Chondrocyte (in vitro differentiated cells): ENCODE data around the gene RPA3. TPM values are rescaled to one million over a fixed set of nuclear protein-coding genes. Genes with fewer than 3 reads are reported as not detected.

ENCODE experiments used
- DNase-seq: peaks from one replicate; pipeline ENCODE4 v3.0.0; 2021; ENCODE audit warnings: mixed read lengths, low spot score
- H3K27ac Mint-ChIP-seq: one replicate; pipeline ENCODE4 v1.8.0; 2021; ENCODE audit warnings: mild to moderate bottlenecking, moderate library complexity, mixed read lengths; ENCODE audit not compliant: unreplicated experiment
- H3K27me3 Mint-ChIP-seq: 2 replicates; pipeline ENCODE4 v1.8.0; 2021; ENCODE audit warnings: low read depth, mixed read lengths
- H3K36me3 Mint-ChIP-seq: 2 replicates; pipeline ENCODE4 v1.8.0; 2021; ENCODE audit warnings: low read depth, mixed read lengths
- H3K4me1 Mint-ChIP-seq: 2 replicates; pipeline ENCODE4 v1.8.0; 2021; ENCODE audit warnings: low read depth, mild to moderate bottlenecking, mixed read lengths
- H3K4me3 Mint-ChIP-seq: one replicate; pipeline ENCODE4 v1.8.0; 2021; ENCODE audit warnings: mild to moderate bottlenecking, moderate library complexity, mixed read lengths; ENCODE audit not compliant: unreplicated experiment
- H3K9me3 Mint-ChIP-seq: 2 replicates; pipeline ENCODE4 v1.8.0; 2021; ENCODE audit warnings: low read depth, mixed read lengths
- CTCF ChIP-seq: fragments of 200-600 bp; sonication (generic); IDR thresholded peaks from 2 replicates; pipeline ENCODE4 v1.5.0; 2021; ENCODE audit warnings: antibody characterized with exemption, mild to moderate bottlenecking, moderate library complexity
- total RNA-seq: library from RNA; stranded (reverse); gene quantifications from 3 replicates; pipeline ENCODE4 v1.2.1, GENCODE V29; 2021

Gene RPA3
- total RNA-seq, 1 donor from 2014 or later, result 8.3 TPM

DNA sequence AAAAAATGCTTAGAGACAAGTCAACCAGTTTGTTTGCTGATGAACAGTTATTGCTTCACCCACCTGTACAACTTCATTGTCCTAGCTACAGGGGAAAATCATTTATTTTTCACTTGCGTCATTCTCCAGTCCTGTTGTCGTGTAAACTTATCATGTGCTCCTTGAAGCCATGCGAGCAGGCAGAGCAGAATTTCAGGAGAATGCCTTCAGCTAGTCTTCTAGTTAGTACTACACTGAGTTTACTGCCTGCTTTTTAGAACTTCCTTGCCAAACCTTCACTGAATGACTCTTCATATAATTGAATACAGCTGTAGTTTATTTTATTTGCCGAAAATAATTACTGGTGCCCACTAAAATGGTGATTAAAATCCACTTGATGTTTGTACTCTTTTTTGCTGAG is 15.6 kb downstream of the RPA3 start:
- no peak for TF ChIP-seq CTCF
- DNase-seq, result no peak
- Mint-ChIP-seq H3K4me3 (no peak overlapping the region), H3K36me3 (no peaks in the 10 kb centered on the region), H3K4me1 (peaks cover 38% of the 10 kb centered on the region), H3K27ac (no peak overlapping the region), H3K9me3 (no peaks in the 10 kb centered on the region), H3K27me3 (no peaks in the 10 kb centered on the region)

GRCh38 chr7:7701527-7701926 is 16.9 kb downstream of the RPA3 start:
- Mint-ChIP-seq H3K27ac (no peak overlapping the region), H3K4me1 (peaks cover 39% of the 10 kb centered on the region)
- no peak for TF ChIP-seq CTCF

GRCh38 chr7:7699970-7700369 is 18.4 kb downstream of the RPA3 start:
- TF ChIP-seq CTCF, result no peak
- Mint-ChIP-seq H3K27me3 (no peaks in the 10 kb centered on the region), H3K9me3 (no peaks in the 10 kb centered on the region), H3K27ac (no peak overlapping the region), H3K36me3 (no peaks in the 10 kb centered on the region), H3K4me3 (no peak overlapping the region), H3K4me1 (peaks cover 42% of the 10 kb centered on the region)
- no peak for DNase-seq

More at GRCh38 chr7:7701527-7701926, 16.9 kb downstream of the RPA3 start:
- DNase-seq, result no peak
- Mint-ChIP-seq H3K9me3 (no peaks in the 10 kb centered on the region), H3K27me3 (no peaks in the 10 kb centered on the region), H3K36me3 (no peaks in the 10 kb centered on the region), H3K4me3 (no peak overlapping the region)

DNA sequence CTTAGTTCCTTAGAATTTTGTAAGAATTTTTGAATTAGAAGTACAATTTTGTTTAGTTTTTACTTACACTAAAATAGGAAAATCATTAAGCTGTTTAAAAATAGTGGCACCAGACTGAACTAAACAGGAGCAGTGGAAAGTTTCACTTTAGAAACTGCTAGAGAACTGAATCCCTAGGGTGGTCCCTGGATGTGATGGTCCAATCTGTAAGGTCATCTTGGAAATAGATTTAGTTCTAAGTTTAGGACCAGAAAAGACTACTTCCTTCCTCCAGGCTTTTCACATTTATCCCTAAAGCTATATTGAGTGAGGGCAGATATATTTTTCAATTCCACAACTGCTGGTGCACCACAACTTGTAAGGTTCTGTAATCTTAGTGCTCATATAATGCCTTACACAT is 19.0 kb downstream of the RPA3 start:
- H3K9me3 Mint-ChIP-seq, result peaks cover 5% of the 10 kb centered on the region
- DNase-seq, result no peak
- TF ChIP-seq CTCF, result no peak
- H3K4me1 Mint-ChIP-seq, result peaks cover 46% of the 10 kb centered on the region
- no peaks in the 10 kb centered on the region for H3K27me3 Mint-ChIP-seq
- H3K36me3 Mint-ChIP-seq, result no peaks in the 10 kb centered on the region
- no peak overlapping the region for H3K4me3 Mint-ChIP-seq
- no peak overlapping the region for H3K27ac Mint-ChIP-seq

DNA sequence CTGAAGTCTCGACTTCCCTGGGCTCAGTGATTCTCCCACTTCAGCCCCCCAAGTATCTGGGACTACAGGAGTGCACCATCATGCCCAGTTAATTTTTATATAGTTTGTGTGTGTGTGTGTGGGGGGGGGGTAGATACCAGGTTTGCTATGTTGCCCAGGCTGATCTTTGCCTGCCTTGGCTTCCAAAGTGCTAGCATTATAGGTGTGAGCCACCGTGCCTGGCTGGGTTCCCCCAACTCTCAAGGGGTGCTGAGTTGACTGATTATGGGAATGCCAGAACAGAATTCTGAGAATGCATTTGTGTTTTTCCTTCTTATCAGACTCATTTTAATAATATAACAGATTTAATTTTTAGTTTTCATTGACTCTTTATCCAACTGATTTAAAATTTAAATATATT is 19.5 kb downstream of the RPA3 start:
- H3K27ac Mint-ChIP-seq, result no peak overlapping the region
- no peak for TF ChIP-seq CTCF

More for the DNA sequence above, 19.5 kb downstream of the RPA3 start:
- Mint-ChIP-seq H3K36me3 (no peaks in the 10 kb centered on the region), H3K9me3 (peaks cover 5% of the 10 kb centered on the region), H3K4me3 (no peak overlapping the region), H3K4me1 (peaks cover 51% of the 10 kb centered on the region), H3K27me3 (no peaks in the 10 kb centered on the region)
- no peak for DNase-seq
